ENCODE results near the gene KCNAB1. TPM values are rescaled to one million over a fixed set of nuclear protein-coding genes. Genes with fewer than 3 reads are reported as not detected.
"Not testable (repeated sequence)": the region's sequence is repeated elsewhere in the genome, so short reads cannot be mapped to it uniquely, and the experiment has no call there.

Gene KCNAB1
- not detected in 2 replicates for total RNA-seq (2014; rRNA removed; shearing (Covaris generic); ENCODE audit: low replicate concordance)

DNA sequence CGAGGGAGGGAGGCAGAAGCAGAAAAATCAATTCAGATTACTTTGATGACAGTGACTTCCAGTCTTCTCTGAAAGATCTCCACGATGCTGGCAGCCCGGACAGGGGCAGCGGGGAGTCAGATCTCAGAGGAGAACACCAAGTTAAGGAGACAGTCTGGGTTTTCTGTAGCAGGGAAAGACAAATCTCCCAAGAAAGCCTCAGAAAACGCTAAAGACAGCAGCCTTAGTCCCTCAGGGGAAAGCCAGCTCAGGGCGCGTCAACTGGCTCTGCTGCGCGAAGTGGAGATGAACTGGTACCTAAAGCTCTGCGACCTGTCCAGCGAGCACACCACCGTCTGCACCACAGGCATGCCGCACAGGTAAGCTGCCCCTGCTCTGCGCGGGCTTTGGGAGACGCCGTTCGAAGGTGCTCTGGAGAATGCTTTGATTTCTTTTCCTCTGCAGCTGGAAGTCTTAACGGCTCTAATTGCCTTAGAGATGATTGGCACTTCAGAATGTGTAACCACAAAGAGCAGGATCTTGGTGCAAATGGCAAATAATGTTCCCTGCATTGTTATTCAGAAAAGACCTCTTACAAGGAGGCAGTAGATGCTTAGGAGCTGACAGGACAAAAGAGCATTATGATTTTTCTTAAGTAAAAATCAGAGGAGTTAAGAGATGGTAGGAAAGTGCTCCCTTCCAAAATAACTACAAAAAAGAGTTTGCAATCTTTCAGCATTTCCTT lies at the start of gene KCNAB1:
KCNAB1 (plus strand) TSS at position 51 of the 724 bp plus-strand sequence.
- H3K27me3 ChIP-seq: peaks cover 26% of the 10 kb centered on the region
- DNase-seq: no peak

GRCh38 chr3:156071031-156071430 lies 49.3 kb upstream of the KCNAB1 start:
- Histone ChIP-seq H3K4me3 (no peak overlapping the region), H3K36me3 (no peaks in the 10 kb centered on the region), H3K9me3 (no peaks in the 10 kb centered on the region), H3K27me3 (no peaks in the 10 kb centered on the region; the same call in 1 of the 2 replicates)
- DNase-seq: no peak

More for the DNA sequence above, at the start of gene KCNAB1:
- no peaks in the 10 kb centered on the region for H3K9me3 ChIP-seq
- no peaks in the 10 kb centered on the region for H3K36me3 ChIP-seq
- H3K4me3 ChIP-seq: no peak within 1 kb of the TSS

DNA sequence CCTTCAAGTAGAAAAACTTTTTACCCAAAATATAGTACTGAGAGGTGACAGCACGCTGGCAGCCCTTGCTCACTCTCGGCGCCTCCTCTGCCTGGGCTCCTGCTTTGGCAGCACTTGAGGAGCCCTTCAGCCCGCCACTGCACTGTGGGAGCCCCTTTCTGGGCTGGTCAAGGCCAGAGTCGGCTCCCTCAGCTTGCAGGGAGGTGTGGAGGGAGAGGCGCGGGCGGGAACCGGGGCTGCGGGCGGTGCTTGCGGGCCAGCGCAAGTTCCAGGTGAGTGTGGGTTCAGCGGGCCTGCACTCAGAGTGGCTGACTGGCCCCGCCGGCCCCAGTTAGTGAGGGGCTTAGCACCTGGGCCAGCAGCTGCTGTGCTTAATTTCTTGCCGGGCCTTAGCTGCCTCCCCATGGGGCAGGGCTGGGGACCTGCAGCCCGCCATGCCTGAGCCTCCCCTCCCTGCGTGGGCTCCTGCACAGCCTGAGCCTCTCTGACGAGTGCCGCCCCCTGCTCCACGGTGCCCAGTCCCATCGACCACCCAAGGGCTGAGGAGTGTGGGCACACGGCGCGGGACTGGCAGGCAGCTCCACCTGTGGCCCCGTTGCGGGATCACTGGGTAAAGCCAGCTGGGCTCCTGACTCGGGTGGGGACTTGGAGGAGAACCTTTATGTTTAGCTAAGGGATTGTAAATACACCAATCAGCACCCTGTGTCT lies 47.3 kb upstream of the KCNAB1 start:
- H3K27me3 ChIP-seq: peaks cover 10% of the 10 kb centered on the region; the same call in 1 of the 2 replicates
- not testable (repeated sequence) for H3K4me3 ChIP-seq, DNase-seq, H3K36me3 ChIP-seq, H3K9me3 ChIP-seq

DNA sequence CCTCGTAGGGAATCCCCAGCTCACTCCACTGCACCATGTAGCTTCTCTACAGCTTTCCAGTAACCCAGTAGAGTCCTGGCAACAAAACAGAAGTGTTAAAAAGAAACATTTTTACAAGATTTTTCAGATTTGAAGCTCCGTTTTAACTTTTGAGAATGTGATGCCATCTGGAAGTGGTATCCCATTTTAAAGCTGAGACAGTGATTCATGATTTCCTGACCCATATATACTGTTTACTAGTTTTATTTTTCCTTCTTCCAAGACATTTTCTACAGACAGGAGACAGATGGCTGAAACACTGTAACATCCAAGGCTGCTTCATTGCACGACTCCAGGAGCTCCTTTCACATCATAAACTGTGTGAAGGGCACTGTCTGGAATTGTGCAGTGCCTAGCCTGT lies 30.3 kb upstream of the KCNAB1 start:
- H3K36me3 ChIP-seq: no peaks in the 10 kb centered on the region
- H3K27me3 ChIP-seq: peaks cover 3% of the 10 kb centered on the region
- no peak overlapping the region for H3K4me3 ChIP-seq
- H3K9me3 ChIP-seq: no peaks in the 10 kb centered on the region
- no peak for DNase-seq

GRCh38 chr3:156093964-156094363 lies 26.4 kb upstream of the KCNAB1 start:
- H3K27me3 ChIP-seq: peaks cover 3% of the 10 kb centered on the region
- no peaks in the 10 kb centered on the region for H3K36me3 ChIP-seq
- no peak overlapping the region for H3K4me3 ChIP-seq
- H3K9me3 ChIP-seq: no peaks in the 10 kb centered on the region
- no peak for DNase-seq

DNA sequence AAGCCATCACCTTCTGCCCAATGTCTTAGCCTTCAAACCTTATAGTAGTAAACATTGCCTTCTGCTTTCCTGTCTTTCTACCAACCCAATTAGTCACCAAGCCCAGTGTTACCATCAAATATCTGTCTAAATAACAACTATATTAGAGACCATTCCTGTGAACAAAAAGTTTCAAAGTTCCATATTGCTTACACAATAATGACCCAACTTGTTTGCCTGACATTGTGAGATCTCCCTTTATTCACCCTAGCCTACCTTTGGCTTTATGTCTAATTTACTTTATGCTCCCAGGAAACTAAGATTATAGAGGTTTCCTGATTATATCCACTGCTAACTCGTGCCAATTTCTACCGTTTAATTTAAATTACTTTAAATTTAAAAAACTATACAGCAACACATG lies 26.0 kb upstream of the KCNAB1 start:
- no peak for DNase-seq
- H3K4me3 ChIP-seq: no peak overlapping the region
- peaks cover 3% of the 10 kb centered on the region for H3K27me3 ChIP-seq
- H3K36me3 ChIP-seq: no peaks in the 10 kb centered on the region
- H3K9me3 ChIP-seq: no peaks in the 10 kb centered on the region

DNA sequence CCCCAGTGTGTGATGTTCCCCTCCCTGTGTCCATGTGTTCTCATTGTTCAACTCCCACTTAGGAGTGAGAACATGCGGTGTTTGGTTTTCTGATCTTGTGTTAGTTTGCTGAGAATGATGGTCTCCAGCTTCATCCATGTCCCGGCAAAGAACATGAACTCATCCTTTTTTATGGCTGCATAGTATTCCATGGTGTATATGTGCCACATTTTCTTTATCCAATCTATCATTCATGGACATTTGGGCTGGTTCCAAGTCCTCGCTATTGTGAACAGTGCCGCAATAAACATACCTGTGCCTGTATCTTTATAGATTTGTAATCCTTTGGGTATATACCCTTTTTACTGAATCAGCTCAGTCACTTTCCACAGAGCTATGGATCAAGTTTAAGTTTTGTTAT lies 24.7 kb upstream of the KCNAB1 start:
- H3K4me3 ChIP-seq, H3K36me3 ChIP-seq, H3K27me3 ChIP-seq, DNase-seq, H3K9me3 ChIP-seq: not testable (repeated sequence)

DNA sequence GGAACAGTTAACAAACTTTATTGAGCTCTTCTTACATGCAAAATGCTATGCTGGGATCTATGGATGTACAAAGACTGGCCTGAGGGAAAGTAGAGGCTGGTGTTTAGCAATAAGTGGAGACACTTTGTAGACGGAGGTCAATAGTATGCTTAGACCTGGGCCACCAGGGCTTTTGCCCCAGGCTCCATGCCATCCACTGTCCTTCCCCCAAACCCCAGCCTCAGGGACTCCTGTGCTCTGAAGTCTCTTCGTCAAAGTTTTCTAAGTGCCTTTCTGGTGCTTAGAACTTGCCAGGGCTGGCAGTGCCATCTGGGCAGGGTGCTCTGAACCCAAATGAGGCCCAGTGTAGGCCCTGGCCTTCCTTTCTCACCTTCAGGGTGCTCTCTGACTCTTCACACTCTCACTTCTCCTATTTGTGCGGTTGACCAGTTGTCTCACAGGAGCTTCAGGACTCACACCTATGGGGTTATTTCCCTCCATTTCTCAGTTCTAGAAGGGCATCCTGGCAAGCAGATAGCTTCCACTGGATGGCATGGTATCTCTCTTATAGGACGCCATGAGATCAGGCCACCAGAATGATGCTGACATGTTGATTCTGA lies 21.8 kb upstream of the KCNAB1 start:
- Histone ChIP-seq H3K9me3 (no peaks in the 10 kb centered on the region), H3K36me3 (no peaks in the 10 kb centered on the region)
- DNase-seq: no peak

GRCh38 chr3:156099348-156099747 lies 21.0 kb upstream of the KCNAB1 start:
- not testable (repeated sequence) for H3K9me3 ChIP-seq, H3K36me3 ChIP-seq, H3K27me3 ChIP-seq, H3K4me3 ChIP-seq, DNase-seq

More for the DNA sequence above, 21.8 kb upstream of the KCNAB1 start:
- Histone ChIP-seq H3K27me3 (no peaks in the 10 kb centered on the region; the same call in 1 of the 2 replicates), H3K4me3 (no peak overlapping the region)

- not testable (repeated sequence) for H3K4me3 ChIP-seq, H3K9me3 ChIP-seq, H3K36me3 ChIP-seq, H3K27me3 ChIP-seq, DNase-seq
These were observed 20.4 kb upstream of the KCNAB1 start for GRCh38 chr3:156099984-156100383.

DNA sequence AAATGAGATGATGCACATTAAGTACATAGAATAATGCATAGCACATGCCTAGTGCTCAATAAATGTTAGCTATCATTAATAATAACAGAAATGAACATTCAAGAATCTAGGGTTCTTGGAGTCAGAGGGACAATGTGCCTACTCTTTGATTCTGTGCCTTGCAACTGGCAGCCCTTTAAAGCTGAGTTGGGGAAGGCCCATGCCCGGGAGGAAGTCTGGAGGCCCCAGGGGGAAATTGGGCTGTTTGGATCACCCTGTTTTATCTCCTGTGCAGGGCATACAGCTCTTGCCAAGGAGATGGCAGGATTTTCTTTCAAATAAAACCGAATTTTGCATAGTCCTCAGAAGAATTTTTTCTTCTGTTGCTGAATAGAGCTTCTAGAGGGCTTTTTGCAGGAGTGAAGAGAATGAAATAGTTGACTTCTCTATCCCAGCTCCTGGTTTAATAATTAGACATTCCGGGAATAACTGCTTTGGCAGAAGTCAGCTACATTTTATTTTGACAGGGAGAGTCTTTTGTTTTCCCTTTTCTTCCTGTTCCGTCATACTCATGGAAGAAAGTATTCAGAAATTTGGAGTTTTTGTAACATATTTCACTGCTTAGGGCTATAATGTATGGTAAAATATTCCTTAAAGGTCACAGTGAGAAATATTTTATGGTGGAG lies 18.0 kb upstream of the KCNAB1 start:
- H3K36me3 ChIP-seq: no peaks in the 10 kb centered on the region
- H3K9me3 ChIP-seq: no peaks in the 10 kb centered on the region
- 0 out of 2 replicates have a peak, but pooled peaks cover 2% of the 10 kb centered on the region for H3K27me3 ChIP-seq
- DNase-seq: no peak
- H3K4me3 ChIP-seq: no peak overlapping the region

- Histone ChIP-seq H3K4me3 (no peak overlapping the region), H3K36me3 (no peaks in the 10 kb centered on the region), H3K9me3 (no peaks in the 10 kb centered on the region), H3K27me3 (0 out of 2 replicates have a peak, but pooled peaks cover 2% of the 10 kb centered on the region)
- no peak for DNase-seq
These were observed 13.5 kb upstream of the KCNAB1 start for GRCh38 chr3:156106721-156107373.

DNA sequence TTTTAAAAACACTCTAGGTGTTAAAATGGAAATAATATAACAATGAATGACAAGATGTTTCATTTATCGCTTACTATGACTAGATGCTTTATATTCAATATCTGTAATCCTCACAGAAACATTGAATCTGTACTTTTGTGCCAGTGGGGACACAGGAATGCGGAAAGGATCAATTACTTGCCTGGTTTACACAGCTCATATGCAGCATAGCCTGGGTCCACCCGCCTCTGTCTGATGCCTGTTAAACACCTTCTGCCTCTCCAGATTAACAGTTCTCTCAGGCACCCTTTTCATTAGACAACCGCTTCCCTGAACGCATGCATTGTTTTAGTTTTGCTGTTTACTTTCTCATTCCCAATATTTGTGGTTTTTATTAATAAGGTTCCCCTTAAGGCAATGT lies 12.9 kb upstream of the KCNAB1 start:
- Histone ChIP-seq H3K27me3 (0 out of 2 replicates have a peak, but pooled peaks cover 2% of the 10 kb centered on the region), H3K9me3 (no peaks in the 10 kb centered on the region), H3K4me3 (no peak overlapping the region), H3K36me3 (no peaks in the 10 kb centered on the region)
- DNase-seq: no peak

DNA sequence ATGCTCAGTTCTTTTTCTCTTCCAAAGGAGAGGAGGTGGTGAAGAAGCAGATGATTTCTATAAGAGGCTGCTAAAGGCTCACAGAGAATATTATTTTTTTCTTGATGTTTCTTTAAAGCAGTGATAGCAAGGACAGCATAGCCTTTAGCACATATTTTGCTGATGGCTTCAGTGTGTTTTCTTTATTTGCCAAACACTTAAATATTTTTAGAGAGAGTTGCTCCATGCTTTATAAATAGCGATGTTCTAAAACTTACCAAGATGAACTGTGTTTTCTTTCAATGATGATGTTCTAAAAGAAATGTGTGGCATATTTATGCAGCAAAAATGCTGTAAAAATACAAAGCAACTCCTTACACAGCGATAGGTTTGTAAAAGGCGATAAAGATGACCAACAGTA lies 11.8 kb upstream of the KCNAB1 start:
- Histone ChIP-seq H3K27me3 (0 out of 2 replicates have a peak, but pooled peaks cover 2% of the 10 kb centered on the region), H3K4me3 (no peak overlapping the region), H3K36me3 (no peaks in the 10 kb centered on the region), H3K9me3 (no peaks in the 10 kb centered on the region)
- DNase-seq: no peak

- Histone ChIP-seq H3K9me3 (no peaks in the 10 kb centered on the region), H3K27me3 (0 out of 2 replicates have a peak, but pooled peaks cover 2% of the 10 kb centered on the region)
- DNase-seq: no peak
These were observed 10.4 kb upstream of the KCNAB1 start for GRCh38 chr3:156109989-156110388.

DNA sequence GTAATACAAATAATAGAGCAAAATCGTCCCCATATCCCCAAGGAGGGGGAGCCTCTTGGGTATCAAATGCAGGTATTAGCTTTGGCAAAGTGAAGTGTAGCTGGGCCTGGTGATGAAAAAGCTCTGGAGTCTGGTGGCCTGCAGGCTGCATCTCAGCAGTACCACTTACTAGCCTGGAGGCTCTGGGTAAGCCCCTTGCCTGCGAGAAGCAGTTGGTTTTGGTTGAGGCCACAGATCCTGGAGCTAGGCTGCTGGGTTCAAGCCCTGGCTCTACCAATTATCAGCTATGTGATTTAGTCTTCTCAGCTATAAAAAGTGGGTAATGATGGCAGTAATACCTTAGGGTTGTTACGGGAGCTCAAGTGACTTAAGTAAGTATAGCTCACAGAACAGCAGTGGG lies 6.1 kb downstream of the KCNAB1 start:
- Histone ChIP-seq H3K4me3 (no peak overlapping the region), H3K36me3 (no peaks in the 10 kb centered on the region), H3K27me3 (peaks cover 14% of the 10 kb centered on the region), H3K9me3 (no peaks in the 10 kb centered on the region)
- no peak for DNase-seq

More at GRCh38 chr3:156109989-156110388, 10.4 kb upstream of the KCNAB1 start:
- Histone ChIP-seq H3K4me3 (no peak overlapping the region), H3K36me3 (no peaks in the 10 kb centered on the region)
